ENCODE results near the gene RBMS3.

GRCh38 chr3:29398787-29399186, 117.9 kb downstream of the RBMS3 start:
- TF ChIP-seq CTCF (IDR thresholded peaks at IDR 0.05) (no peak), EP300 (IDR thresholded peaks at IDR 0.05; ENCODE audit: low read depth) (no peak), POLR2AphosphoS5 (IDR thresholded peaks at IDR 0.05) (no peak), POLR2A (IDR thresholded peaks at IDR 0.05) (no peak)
